GM12878 (cell line): ENCODE results near the gene MPP2. TPM values are rescaled to one million over a fixed set of nuclear protein-coding genes. Genes with fewer than 3 reads are reported as not detected.

Source experiments
- CBX5 ChIP-seq: sonication (generic); IDR thresholded peaks from 2 replicates; pipeline ENCODE4 v1.6.1; 2016; ENCODE audit warnings: low read depth, moderate library complexity, mild to moderate bottlenecking, inconsistent platforms
- CEBPB ChIP-seq, 2 experiments: fragments of 150-350 bp in 1 of 2; IDR thresholded peaks; 2 replicates each; pipeline ENCODE4 v1.6.1; 2012 to 2014; ENCODE audit warnings: low read depth in 2 of 2, low read length in 2 of 2, borderline replicate concordance in 1 of 2, inconsistent platforms in 1 of 2
- DPF2 ChIP-seq: fragments of 450-650 bp; IDR thresholded peaks from 2 replicates; pipeline ENCODE4 v1.6.1; 2017; ENCODE audit warnings: mild to moderate bottlenecking
- ELK1 ChIP-seq: IDR thresholded peaks from 2 replicates; pipeline ENCODE4 v1.6.1; 2012; ENCODE audit warnings: low read depth, low read length, improper control_type of control experiment
- MLLT1 ChIP-seq: fragments of 450-650 bp; IDR thresholded peaks from 2 replicates; pipeline ENCODE4 v1.6.1; 2016; ENCODE audit warnings: mild to moderate bottlenecking
- PKNOX1 ChIP-seq: fragments of 450-650 bp; IDR thresholded peaks from 2 replicates; pipeline ENCODE4 v1.6.1; 2016; ENCODE audit warnings: mild to moderate bottlenecking
- POLR2AphosphoS2 ChIP-seq: IDR thresholded peaks from 2 replicates; pipeline ENCODE4 v1.6.1; 2011; ENCODE audit warnings: low read depth, mild to moderate bottlenecking, low read length, improper control_type of control experiment, moderate library complexity
- SMAD1 ChIP-seq: fragments of 450-650 bp; IDR thresholded peaks from 2 replicates; pipeline ENCODE4 v1.6.1; 2018; ENCODE audit warnings: mild to moderate bottlenecking, low read depth; ENCODE audit not compliant: partially characterized antibody
- SMARCA5 ChIP-seq: fragments of 450-650 bp; IDR thresholded peaks from 2 replicates; pipeline ENCODE4 v1.6.1; 2017; ENCODE audit warnings: mild to moderate bottlenecking
- ZBTB4 ChIP-seq: fragments of 450-650 bp; formaldehyde crosslinking; IDR thresholded peaks from 2 replicates; pipeline ENCODE4 v1.4.0; 2022; ENCODE audit warnings: mild to moderate bottlenecking, moderate library complexity
- polyA plus RNA-seq, 11 experiments: library from polyadenylated mRNA; depleted of rRNA in 4 of 11; unstranded in 6 of 11; stranded (reverse) in 5 of 11; fragments of >200 nt; fragmentation: Nextera tagmentation in 4 of 11; fragmentation: Illumina TruSeq in 1 of 11; extraction: Ambion mirVana in 4 of 11; extraction: Trizol in 1 of 11; gene quantifications; 1 replicate in 1 of 11; 2 replicates in 10 of 11; pipeline versions ENCODE4 v1.2.1 to v1.2.3, GENCODE V29; 2011 to 2016; ENCODE audit warnings: inconsistent platforms in 2 of 11, missing spikeins in 2 of 11, low read depth in 1 of 11
- total RNA-seq, 4 experiments: library from RNA; depleted of rRNA in 3 of 4; stranded (reverse); fragments of >200 nt in 3 of 4; fragmentation: Illumina TruSeq in 1 of 4; extraction: Trizol in 1 of 4; gene quantifications; 2 replicates each; pipeline versions ENCODE4 v1.2.1 to v1.2.3, GENCODE V29; 2013 to 2021

Gene MPP2
- total and polyA plus RNA-seq, 10 of the 15 experiments (the other 5 are each of a cell fraction or from before 2014, with no cell fraction given): 0.02 to 0.23 (median 0.15) TPM; not detected in 2

GRCh38 chr17:43916385-43916784 is 9.0 kb upstream of the MPP2 start (continued):
- TF ChIP-seq ZBTB4 (no peak), ELK1 (no peak), CBX5 (no peak), PKNOX1 (no peak), SMARCA5 (no peak), MLLT1 (no peak), CEBPB (IDR thresholded peaks at IDR 0.05; ENCODE audit: borderline replicate concordance in 1 of 2, low read depth in 2 of 2, low read length in 2 of 2) (no peak), SMAD1 (no peak), POLR2AphosphoS2 (no peak), DPF2 (no peak)
